Liver (tissue), 9 donors: Measurements from ENCODE around the gene SEMA4D. TPM values are rescaled to one million over a fixed set of nuclear protein-coding genes. Genes with fewer than 3 reads are reported as not detected.

Experiments used
- DNase-seq: peaks from one replicate; pipeline ENCODE4 v3.0.0-alpha.2; 2017; ENCODE audit warnings: low spot score
- H3K27ac ChIP-seq, 2 donors: one replicate each; pipeline ENCODE4 v1.7.0; 2013; ENCODE audit warnings: inconsistent platforms in 2 of 2, low read length in 2 of 2, control low read depth in 1 of 2, low read depth in 1 of 2, mild to moderate bottlenecking in 1 of 2
- H3K27me3 ChIP-seq, 4 donors: one replicate each; pipeline versions ENCODE4 v1.6.1 to v1.7.0; 2013; ENCODE audit warnings: low read length in 3 of 4, inconsistent platforms in 1 of 4, mild to moderate bottlenecking in 1 of 4, moderate library complexity in 1 of 4; ENCODE audit not compliant: control insufficient read depth in 4 of 4, insufficient read depth in 4 of 4
- H3K36me3 ChIP-seq, 4 donors: one replicate each; pipeline versions ENCODE4 v1.6.1 to v1.7.0; 2013; ENCODE audit warnings: low read length in 3 of 4, mild to moderate bottlenecking in 3 of 4, low read depth in 1 of 4, moderate library complexity in 1 of 4; ENCODE audit not compliant: control insufficient read depth in 4 of 4, insufficient read depth in 3 of 4
- H3K4me1 ChIP-seq, 4 donors: one replicate each; pipeline versions ENCODE4 v1.6.1 to v1.7.0; 2013; ENCODE audit warnings: low read length in 3 of 4, mild to moderate bottlenecking in 3 of 4, moderate library complexity in 1 of 4; ENCODE audit not compliant: control insufficient read depth in 4 of 4, insufficient read depth in 4 of 4
- H3K4me3 ChIP-seq, 3 donors: one replicate each; pipeline versions ENCODE4 v1.6.1 to v1.7.0; 2013; ENCODE audit warnings: low read length in 3 of 3, control low read depth in 1 of 3, low read depth in 1 of 3, mild to moderate bottlenecking in 1 of 3
- H3K9ac ChIP-seq, 2 donors: one replicate each; pipeline ENCODE4 v1.7.0; 2013; ENCODE audit warnings: low read length in 2 of 2, mild to moderate bottlenecking in 2 of 2, moderate library complexity in 2 of 2, control low read depth in 1 of 2, low read depth in 1 of 2
- H3K9me3 ChIP-seq, 4 donors: one replicate each; pipeline versions ENCODE4 v1.6.1 to v1.7.0; 2013; ENCODE audit warnings: low read length in 3 of 4; ENCODE audit not compliant: control insufficient read depth in 4 of 4
- EGR1 ChIP-seq, 2 donors: IDR thresholded peaks; 2 replicates each; pipeline ENCODE4 v1.6.1; 2016 to 2018; ENCODE audit warnings: antibody characterized with exemption in 2 of 2, low read depth in 2 of 2
- FOXA1 ChIP-seq: IDR thresholded peaks from 2 replicates; pipeline ENCODE4 v1.6.1; 2016; ENCODE audit warnings: antibody characterized with exemption
- FOXA2 ChIP-seq: IDR thresholded peaks from 2 replicates; pipeline ENCODE4 v1.6.1; 2016; ENCODE audit warnings: antibody characterized with exemption
- GABPA ChIP-seq, 2 donors: IDR thresholded peaks in 1 of 2; conservative IDR thresholded peaks in 1 of 2; 2 replicates each; pipeline ENCODE4 v1.6.1; 2016; ENCODE audit warnings: antibody characterized with exemption in 2 of 2, mild to moderate bottlenecking in 1 of 2, moderate library complexity in 1 of 2
- HNF4A ChIP-seq, 2 donors: conservative IDR thresholded peaks; 2 replicates each; pipeline ENCODE4 v1.6.1; 2016; ENCODE audit warnings: antibody characterized with exemption in 2 of 2, mild to moderate bottlenecking in 2 of 2
- HNF4G ChIP-seq: IDR thresholded peaks from 2 replicates; pipeline ENCODE4 v1.6.1; 2016; ENCODE audit warnings: antibody characterized with exemption
- JUND ChIP-seq, 2 donors: IDR thresholded peaks; 2 replicates each; pipeline ENCODE4 v1.6.1; 2016; ENCODE audit warnings: antibody characterized with exemption in 2 of 2
- NR2F2 ChIP-seq: IDR thresholded peaks from 2 replicates; pipeline ENCODE4 v1.6.1; 2016; ENCODE audit warnings: antibody characterized with exemption
- RAD21 ChIP-seq, 2 donors: IDR thresholded peaks; 2 replicates each; pipeline ENCODE4 v1.6.1; 2016; ENCODE audit warnings: antibody characterized with exemption in 2 of 2, mild to moderate bottlenecking in 2 of 2
- REST ChIP-seq: IDR thresholded peaks from 2 replicates; pipeline ENCODE4 v1.6.1; 2016; ENCODE audit warnings: antibody characterized with exemption, mild to moderate bottlenecking
- RXRA ChIP-seq, 2 donors: IDR thresholded peaks; 2 replicates each; pipeline ENCODE4 v1.6.1; 2017 to 2018; ENCODE audit warnings: antibody characterized with exemption in 2 of 2, mild to moderate bottlenecking in 1 of 2
- SP1 ChIP-seq: IDR thresholded peaks from 2 replicates; pipeline ENCODE4 v1.6.1; 2018; ENCODE audit warnings: antibody characterized with exemption, mild to moderate bottlenecking
- TAF1 ChIP-seq: conservative IDR thresholded peaks from 2 replicates; pipeline ENCODE4 v1.6.1; 2016; ENCODE audit warnings: antibody characterized with exemption, mild to moderate bottlenecking
- YY1 ChIP-seq: IDR thresholded peaks from 2 replicates; pipeline ENCODE4 v1.6.1; 2016; ENCODE audit warnings: antibody characterized with exemption, mild to moderate bottlenecking
- WGBS: extraction: QIAGEN DNeasy Blood & Tissue Kit; methylation state at CpG from one replicate; pipeline ENCODE4 v1.1.7; 2013; 5-methylcytosine and 5-hydroxymethylcytosine counted together
- polyA plus RNA-seq, 2 donors: library from polyadenylated mRNA; stranded (reverse) in 1 of 2; unstranded in 1 of 2; fragments of 200-250 nt in 1 of 2; fragments of >200 nt in 1 of 2; fragmentation: Nextera tagmentation in 1 of 2; extraction: Ambion mirVana in 1 of 2; gene quantifications; one replicate each; pipeline versions ENCODE4 v1.2.1 to v1.2.3, GENCODE V29; 2013 to 2015
- total RNA-seq, 2 donors: library from RNA; depleted of rRNA; stranded (reverse); fragments of >200 nt; gene quantifications; one replicate each; pipeline ENCODE4 v1.2.3, GENCODE V29; 2014
- TF ChIP-seq, protein P1 (sequence below): IDR thresholded peaks from 2 replicates; pipeline ENCODE4 v1.6.1; 2016; ENCODE audit warnings: antibody characterized with exemption
- TF ChIP-seq, protein P2 (sequence below): fragments of 150-350 bp; IDR thresholded peaks from 2 replicates; pipeline ENCODE4 v1.5.1; 2017; ENCODE audit warnings: improper control_type of control experiment, low read depth, low read length; ENCODE audit not compliant: missing input control
- TF ChIP-seq, protein P3 (sequence below): IDR thresholded peaks from 2 replicates; pipeline ENCODE4 v1.6.1; 2016; ENCODE audit warnings: antibody characterized with exemption
- TF ChIP-seq, protein P4 (sequence below): IDR thresholded peaks from 2 replicates; pipeline ENCODE4 v1.6.1; 2016; ENCODE audit warnings: antibody characterized with exemption
- donor health status: healthy.
- donor health status: healthy.
- donor health status: healthy.
- donor health status: healthy.
- donor health status: healthy.

SEMA4D gene
- total and polyA plus RNA-seq, 4 donors: 1.4 to 12.0 (median 4.1) TPM

- no peak for TF ChIP-seq NR2F2
- TF ChIP-seq FOXA1: no peak
- TF ChIP-seq, protein P1, sequence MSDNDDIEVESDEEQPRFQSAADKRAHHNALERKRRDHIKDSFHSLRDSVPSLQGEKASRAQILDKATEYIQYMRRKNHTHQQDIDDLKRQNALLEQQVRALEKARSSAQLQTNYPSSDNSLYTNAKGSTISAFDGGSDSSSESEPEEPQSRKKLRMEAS: no peak
- TF ChIP-seq HNF4G: no peak
- TF ChIP-seq SP1: no peak
- TF ChIP-seq, protein P2, sequence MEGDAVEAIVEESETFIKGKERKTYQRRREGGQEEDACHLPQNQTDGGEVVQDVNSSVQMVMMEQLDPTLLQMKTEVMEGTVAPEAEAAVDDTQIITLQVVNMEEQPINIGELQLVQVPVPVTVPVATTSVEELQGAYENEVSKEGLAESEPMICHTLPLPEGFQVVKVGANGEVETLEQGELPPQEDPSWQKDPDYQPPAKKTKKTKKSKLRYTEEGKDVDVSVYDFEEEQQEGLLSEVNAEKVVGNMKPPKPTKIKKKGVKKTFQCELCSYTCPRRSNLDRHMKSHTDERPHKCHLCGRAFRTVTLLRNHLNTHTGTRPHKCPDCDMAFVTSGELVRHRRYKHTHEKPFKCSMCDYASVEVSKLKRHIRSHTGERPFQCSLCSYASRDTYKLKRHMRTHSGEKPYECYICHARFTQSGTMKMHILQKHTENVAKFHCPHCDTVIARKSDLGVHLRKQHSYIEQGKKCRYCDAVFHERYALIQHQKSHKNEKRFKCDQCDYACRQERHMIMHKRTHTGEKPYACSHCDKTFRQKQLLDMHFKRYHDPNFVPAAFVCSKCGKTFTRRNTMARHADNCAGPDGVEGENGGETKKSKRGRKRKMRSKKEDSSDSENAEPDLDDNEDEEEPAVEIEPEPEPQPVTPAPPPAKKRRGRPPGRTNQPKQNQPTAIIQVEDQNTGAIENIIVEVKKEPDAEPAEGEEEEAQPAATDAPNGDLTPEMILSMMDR: no peak
- no peak for TF ChIP-seq HNF4A (conservative IDR thresholded peaks at IDR 0.05)
- TF ChIP-seq RAD21 (IDR thresholded peaks at IDR 0.05): no peak
- TF ChIP-seq TAF1: no peak
- TF ChIP-seq JUND (IDR thresholded peaks at IDR 0.05): no peak
- TF ChIP-seq EGR1 (IDR thresholded peaks at IDR 0.05; ENCODE audit: low read depth in 2 of 2): no peak
- TF ChIP-seq, protein P3, sequence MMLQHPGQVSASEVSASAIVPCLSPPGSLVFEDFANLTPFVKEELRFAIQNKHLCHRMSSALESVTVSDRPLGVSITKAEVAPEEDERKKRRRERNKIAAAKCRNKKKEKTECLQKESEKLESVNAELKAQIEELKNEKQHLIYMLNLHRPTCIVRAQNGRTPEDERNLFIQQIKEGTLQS: no peak
- no peak for TF ChIP-seq RXRA (IDR thresholded peaks at IDR 0.05)
- TF ChIP-seq REST: no peak
- TF ChIP-seq GABPA (IDR thresholded peaks at IDR 0.05 in 1 of 2, conservative IDR thresholded peaks at IDR 0.05 in 1 of 2): no peak
- TF ChIP-seq, protein P4, sequence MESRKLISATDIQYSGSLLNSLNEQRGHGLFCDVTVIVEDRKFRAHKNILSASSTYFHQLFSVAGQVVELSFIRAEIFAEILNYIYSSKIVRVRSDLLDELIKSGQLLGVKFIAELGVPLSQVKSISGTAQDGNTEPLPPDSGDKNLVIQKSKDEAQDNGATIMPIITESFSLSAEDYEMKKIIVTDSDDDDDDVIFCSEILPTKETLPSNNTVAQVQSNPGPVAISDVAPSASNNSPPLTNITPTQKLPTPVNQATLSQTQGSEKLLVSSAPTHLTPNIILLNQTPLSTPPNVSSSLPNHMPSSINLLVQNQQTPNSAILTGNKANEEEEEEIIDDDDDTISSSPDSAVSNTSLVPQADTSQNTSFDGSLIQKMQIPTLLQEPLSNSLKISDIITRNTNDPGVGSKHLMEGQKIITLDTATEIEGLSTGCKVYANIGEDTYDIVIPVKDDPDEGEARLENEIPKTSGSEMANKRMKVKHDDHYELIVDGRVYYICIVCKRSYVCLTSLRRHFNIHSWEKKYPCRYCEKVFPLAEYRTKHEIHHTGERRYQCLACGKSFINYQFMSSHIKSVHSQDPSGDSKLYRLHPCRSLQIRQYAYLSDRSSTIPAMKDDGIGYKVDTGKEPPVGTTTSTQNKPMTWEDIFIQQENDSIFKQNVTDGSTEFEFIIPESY: no peak
- TF ChIP-seq YY1: no peak
- TF ChIP-seq FOXA2: no peak
- H3K36me3 ChIP-seq: no peaks in the 10 kb centered on the region
- H3K27me3 ChIP-seq: no peaks in the 10 kb centered on the region
- peaks cover 3 to 7% (median 5%) of the 10 kb centered on the region in 4 donors for H3K4me1 ChIP-seq
- 80% methylated on average over 13 of the region's 13 CpGs for WGBS
- no peak overlapping the region for H3K27ac ChIP-seq
- H3K9me3 ChIP-seq: no peaks in the 10 kb centered on the region
- H3K9ac ChIP-seq: no peak overlapping the region
- DNase-seq: no peak
- H3K4me3 ChIP-seq: no peak overlapping the region
Measured at GRCh38 chr9:89534515-89535287, 36.8 kb upstream of the SEMA4D start.
